SIG-M5 treated with dmso at 0.1 percent for 504 hours (cell line): ENCODE data around the gene MED29.
"Not testable (repeated sequence)": the region's sequence is repeated elsewhere in the genome, so short reads cannot be mapped to it uniquely, and the experiment has no call there.

ENCODE experiments used
- DNase-seq: peaks from one replicate; lab custom pipeline; 2025; ENCODE audit not compliant: unreplicated experiment; lab: John Stamatoyannopoulos, UW

MED29 gene

GRCh38 chr19:39370735-39371134 lies 20.4 kb upstream of the MED29 start:
- DNase-seq, result no peak

- no peak for DNase-seq
Measured at GRCh38 chr19:39372047-39372802, 19.0 kb upstream of the MED29 start.

GRCh38 chr19:39372941-39373340 lies 18.2 kb upstream of the MED29 start:
- no peak for DNase-seq

- no peak for DNase-seq
Measured at GRCh38 chr19:39375929-39376328, 15.2 kb upstream of the MED29 start.

GRCh38 chr19:39377373-39378362 lies 13.5 kb upstream of the MED29 start:
- no peak for DNase-seq

GRCh38 chr19:39379366-39379765 lies 11.8 kb upstream of the MED29 start:
- not testable (repeated sequence) for DNase-seq

GRCh38 chr19:39379865-39380396 lies 11.2 kb upstream of the MED29 start:
- DNase-seq, result no peak

- DNase-seq, result no peak
Measured at GRCh38 chr19:39380521-39381502, 10.4 kb upstream of the MED29 start.

- DNase-seq, result no peak
Measured at GRCh38 chr19:39381910-39382611, 9.1 kb upstream of the MED29 start.

GRCh38 chr19:39382991-39383828 lies 8.0 kb upstream of the MED29 start:
- no peak for DNase-seq

GRCh38 chr19:39384839-39385568 lies 6.2 kb upstream of the MED29 start:
- no peak for DNase-seq

GRCh38 chr19:39385629-39386411 lies 5.4 kb upstream of the MED29 start:
- DNase-seq, result no peak

GRCh38 chr19:39386557-39386956 lies 4.6 kb upstream of the MED29 start:
- DNase-seq, result no peak

GRCh38 chr19:39388657-39389056 lies 2.5 kb upstream of the MED29 start:
- no peak for DNase-seq

- no peak for DNase-seq
Measured at GRCh38 chr19:39389631-39390414, 1.4 kb upstream of the MED29 start.

- no peak for DNase-seq
Measured at GRCh38 chr19:39390451-39390750, 777 bp upstream of the MED29 start.
